SH-SY5Y (cell line): ENCODE data around the gene ITGA3.

Experiments
- GATA2 ChIP-seq: IDR thresholded peaks from 2 replicates; pipeline ENCODE4 v1.6.1; 2011; ENCODE audit warnings: mild to moderate bottlenecking, low read depth, low read length
- GATA3 ChIP-seq: IDR thresholded peaks from 2 replicates; pipeline ENCODE4 v1.6.1; 2011; ENCODE audit warnings: low read depth, mild to moderate bottlenecking, low read length, moderate library complexity

DNA sequence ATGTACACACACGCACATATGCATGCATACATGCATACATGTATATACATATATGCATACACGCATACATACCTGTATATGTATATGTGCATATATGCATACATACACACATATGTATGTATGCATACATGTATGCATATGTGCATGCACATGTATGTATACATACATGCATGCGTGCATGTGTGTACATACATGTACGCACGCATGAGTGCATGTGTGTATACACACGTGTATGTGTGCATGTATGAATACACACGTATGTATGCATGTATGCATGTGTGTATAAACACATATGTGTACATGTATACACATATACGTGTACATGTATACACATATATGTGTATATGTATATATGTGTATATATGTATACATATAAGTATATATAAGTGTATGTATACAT, 32.4 kb upstream of the ITGA3 start:
- TF ChIP-seq GATA2 (no peak), GATA3 (no peak)
